GM12878 (cell line): ENCODE measurements around the gene SORBS1. TPM values are rescaled to one million over a fixed set of nuclear protein-coding genes. Genes with fewer than 3 reads are reported as not detected.

Experiments used
- ATAC-seq: fragments of 200-7000 bp; cut with Tn5 transposase; 3 replicates; pipeline ENCODE4 v1.9.1; 2020; ENCODE audit warnings: mild to moderate bottlenecking, moderate library complexity
- BruUV-seq: library from RNA; stranded (reverse); fragments of 400-500 nt; replicated peaks from 2 replicates; lab custom pipeline; 2021; lab: Mats Ljungman, UMichigan
- CTCF ChIA-PET: fragments of 300-600 bp; sonication (Branson Sonifier 250); formaldehyde crosslinking; extraction: SDS; loops from one replicate; lab custom pipeline; 2021; ENCODE audit warnings: inconsistent platforms; lab: Yijun Ruan, JAX
- POLR2A ChIA-PET: fragments of 350-600 bp; formaldehyde crosslinking; extraction: SDS; loops from one replicate; lab custom pipeline; 2021; ENCODE audit warnings: inconsistent platforms; lab: Charles Lee
- RAD21 ChIA-PET: fragments of 300-600 bp; sonication (Branson Sonifier 250); formaldehyde crosslinking; loops from one replicate; lab custom pipeline; 2023; ENCODE audit warnings: antibody characterized with exemption; ENCODE audit not compliant: unreplicated experiment; lab: Charles Lee
- SMC1A ChIA-PET: fragments of 300-600 bp; sonication (Branson Sonifier 250); formaldehyde crosslinking; loops from one replicate; lab custom pipeline; 2023; ENCODE audit not compliant: unreplicated experiment, uncharacterized antibody; lab: Charles Lee
- DNase-seq: peaks from one replicate; pipeline ENCODE4 v3.0.0-alpha.2; 2011; ENCODE audit warnings: low read depth, low spot score
- FAIRE-seq: peaks from 3 replicates; lab custom pipeline; 2011; peaks lifted over from hg19 to GRCh38; lab: Jason Lieb, UNC
- H2AFZ ChIP-seq: 2 replicates; pipeline ENCODE4 v1.6.0; 2011; ENCODE audit warnings: low read depth, low read length, control low read depth; ENCODE audit not compliant: control insufficient read depth
- H3K27ac ChIP-seq: 2 replicates; pipeline ENCODE4 v1.5.1; 2011; ENCODE audit warnings: control low read depth; ENCODE audit not compliant: control insufficient read depth, insufficient read depth
- H3K27me3 ChIP-seq, 2 experiments: replicated peaks in 1 of 2; 2 replicates each; pipeline versions ENCODE4 v1.6.0 to v1.6.1; 2011; ENCODE audit warnings: low read length in 1 of 2; ENCODE audit not compliant: control insufficient read depth in 2 of 2, insufficient read depth in 2 of 2
- H3K36me3 ChIP-seq, 2 experiments: 2 replicates each; pipeline ENCODE4 v1.5.1; 2011; ENCODE audit warnings: low read length in 1 of 2; ENCODE audit not compliant: control insufficient read depth in 2 of 2, insufficient read depth in 2 of 2
- H3K4me1 ChIP-seq: 2 replicates; pipeline ENCODE4 v1.6.1; 2011; ENCODE audit warnings: mild to moderate bottlenecking, low read length, moderate library complexity, mixed read lengths; ENCODE audit not compliant: control insufficient read depth, insufficient read depth
- H3K4me2 ChIP-seq: 2 replicates; pipeline ENCODE4 v1.6.0; 2011; ENCODE audit warnings: control low read depth; ENCODE audit not compliant: control insufficient read depth, insufficient read depth
- H3K4me3 ChIP-seq: fragments of 200-600 bp; sonication (generic); 2 replicates; pipeline ENCODE4 v1.5.1; 2016
- H3K79me2 ChIP-seq: 2 replicates; pipeline ENCODE4 v1.6.0; 2011; ENCODE audit warnings: low read length; ENCODE audit not compliant: control insufficient read depth, insufficient read depth
- H3K9ac ChIP-seq: 2 replicates; pipeline ENCODE4 v1.8.0; 2011; ENCODE audit warnings: low read length, control low read depth, mixed read lengths; ENCODE audit not compliant: control insufficient read depth, insufficient read depth
- H3K9me3 ChIP-seq: replicated peaks from 3 replicates; pipeline ENCODE4 v1.5.1; 2011; ENCODE audit warnings: mild to moderate bottlenecking, low read length; ENCODE audit not compliant: control insufficient read depth, insufficient read depth
- H4K20me1 ChIP-seq: 2 replicates; pipeline ENCODE4 v1.6.0; 2011; ENCODE audit not compliant: control insufficient read depth, insufficient read depth
- CHD4 ChIP-seq: fragments of 200-600 bp; sonication (generic); IDR thresholded peaks from 2 replicates; pipeline ENCODE4 v1.6.1; 2016; ENCODE audit warnings: mild to moderate bottlenecking
- HDGF ChIP-seq: fragments of 450-650 bp; IDR thresholded peaks from 2 replicates; pipeline ENCODE4 v1.6.1; 2016; ENCODE audit warnings: antibody characterized with exemption
- JUNB ChIP-seq: IDR thresholded peaks from 2 replicates; pipeline ENCODE4 v1.6.1; 2016; ENCODE audit warnings: antibody characterized with exemption, mild to moderate bottlenecking
- PAX8 ChIP-seq: fragments of 450-650 bp; IDR thresholded peaks from 2 replicates; pipeline ENCODE4 v1.6.1; 2017; ENCODE audit warnings: mild to moderate bottlenecking, moderate library complexity
- POLR2AphosphoS2 ChIP-seq: IDR thresholded peaks from 2 replicates; pipeline ENCODE4 v1.6.1; 2011; ENCODE audit warnings: low read depth, mild to moderate bottlenecking, low read length, improper control_type of control experiment, moderate library complexity
- POU2F2 ChIP-seq: IDR thresholded peaks from 3 replicates; pipeline ENCODE4 v1.6.1; 2011; ENCODE audit warnings: low read depth, mild to moderate bottlenecking, low read length, borderline replicate concordance
- SREBF1 ChIP-seq: IDR thresholded peaks from 2 replicates; pipeline ENCODE4 v1.6.1; 2012; ENCODE audit warnings: mild to moderate bottlenecking, low read length
- SUZ12 ChIP-seq: fragments of 200-600 bp; sonication (generic); IDR thresholded peaks from one replicate; pipeline ENCODE4 v1.6.1; 2018; ENCODE audit warnings: antibody characterized with exemption, mild to moderate bottlenecking; ENCODE audit not compliant: unreplicated experiment
- TARDBP ChIP-seq: IDR thresholded peaks from 2 replicates; pipeline ENCODE4 v1.6.1; 2016; ENCODE audit warnings: borderline replicate concordance
- YBX1 ChIP-seq: fragments of 450-650 bp; IDR thresholded peaks from 2 replicates; pipeline ENCODE4 v1.6.1; 2016; ENCODE audit warnings: antibody characterized with exemption
- ZBED1 ChIP-seq: IDR thresholded peaks from 2 replicates; pipeline ENCODE4 v1.6.1; 2016; ENCODE audit warnings: borderline replicate concordance
- WGBS: methylation state at CpG from one replicate; pipeline ENCODE4 v1.1.6; 2016; ENCODE audit warnings: low lambda C conversion rate; ENCODE audit not compliant: insufficient replicate concordance, insufficient coverage; ENCODE audit errors: missing lambda C conversion rate; 5-methylcytosine and 5-hydroxymethylcytosine counted together
- in situ Hi-C: fragments of 300-500 bp; cut with MboI; formaldehyde crosslinking; loops from 9 replicates; pipeline ENCODE4 v1.14.3; 2018; ENCODE audit warnings: mixed read lengths
- intact Hi-C: fragments of 100-400 bp; cut with micrococcal nuclease; formaldehyde crosslinking; loops from one replicate; pipeline ENCODE4 v1.14.2; 2022; ENCODE audit not compliant: unreplicated experiment
- polyA plus RNA-seq, 11 experiments: library from polyadenylated mRNA; depleted of rRNA in 4 of 11; unstranded in 6 of 11; stranded (reverse) in 5 of 11; fragments of >200 nt; fragmentation: Nextera tagmentation in 4 of 11; fragmentation: Illumina TruSeq in 1 of 11; extraction: Ambion mirVana in 4 of 11; extraction: Trizol in 1 of 11; gene quantifications; 1 replicate in 1 of 11; 2 replicates in 10 of 11; pipeline versions ENCODE4 v1.2.1 to v1.2.3, GENCODE V29; 2011 to 2016; ENCODE audit warnings: inconsistent platforms in 2 of 11, missing spikeins in 2 of 11, low read depth in 1 of 11
- total RNA-seq, 4 experiments: library from RNA; depleted of rRNA in 3 of 4; stranded (reverse); fragments of >200 nt in 3 of 4; fragmentation: Illumina TruSeq in 1 of 4; extraction: Trizol in 1 of 4; gene quantifications; 2 replicates each; pipeline versions ENCODE4 v1.2.1 to v1.2.3, GENCODE V29; 2013 to 2021
- TF ChIP-seq, protein P1 (sequence below): fragments of 450-650 bp; IDR thresholded peaks from 2 replicates; pipeline ENCODE4 v1.6.1; 2017; ENCODE audit warnings: mild to moderate bottlenecking, low read depth, inconsistent platforms; ENCODE audit not compliant: poor library complexity, severe bottlenecking
- TF ChIP-seq, protein P2 (sequence below): IDR thresholded peaks from 2 replicates; pipeline ENCODE4 v1.6.1; 2011; ENCODE audit warnings: low read depth, low read length, improper control_type of control experiment, borderline replicate concordance
- TF ChIP-seq, protein P3 (sequence below): IDR thresholded peaks from 2 replicates; pipeline ENCODE4 v1.6.1; 2012; ENCODE audit warnings: low read depth, low read length, improper control_type of control experiment

Gene SORBS1
- total and polyA plus RNA-seq, 10 of the 15 experiments (the other 5 are each of a cell fraction or from before 2014, with no cell fraction given): 0.13 to 0.75 (median 0.39) TPM

DNA sequence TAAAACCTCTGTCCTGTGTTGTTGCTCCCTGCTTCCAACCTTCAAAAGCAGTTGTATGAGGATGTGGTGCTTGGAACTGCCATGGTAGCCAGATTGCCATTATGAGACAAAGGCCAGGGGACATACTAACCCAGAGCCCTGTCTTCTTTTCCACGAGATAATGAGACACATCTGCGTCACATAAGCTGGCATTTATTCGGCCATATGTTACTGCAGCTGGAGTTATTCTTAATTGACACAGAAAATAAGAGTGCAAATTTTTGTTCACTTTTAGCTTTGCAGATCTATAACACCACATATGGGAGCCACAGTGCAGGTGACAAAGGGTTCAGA is 254.9 kb downstream of the SORBS1 start:
- FAIRE-seq: no peak
- RAD21 ChIA-PET: no interaction called here
- no peak overlapping the region for H3K27ac ChIP-seq
- 90% methylated on average over 3 of the region's 3 CpGs for WGBS
- in situ Hi-C loops: no loop called here
- POLR2A ChIA-PET: interaction anchor here (1.5 kb wide), 1 partner anchor 11 kb away, joined by 4 read pairs; no protein-coding TSS in a partner anchor
- ATAC-seq: no peak
- no peaks in the 10 kb centered on the region for H3K36me3 ChIP-seq
- TF ChIP-seq TARDBP: no peak
- TF ChIP-seq CHD4: no peak
- TF ChIP-seq, protein P1, sequence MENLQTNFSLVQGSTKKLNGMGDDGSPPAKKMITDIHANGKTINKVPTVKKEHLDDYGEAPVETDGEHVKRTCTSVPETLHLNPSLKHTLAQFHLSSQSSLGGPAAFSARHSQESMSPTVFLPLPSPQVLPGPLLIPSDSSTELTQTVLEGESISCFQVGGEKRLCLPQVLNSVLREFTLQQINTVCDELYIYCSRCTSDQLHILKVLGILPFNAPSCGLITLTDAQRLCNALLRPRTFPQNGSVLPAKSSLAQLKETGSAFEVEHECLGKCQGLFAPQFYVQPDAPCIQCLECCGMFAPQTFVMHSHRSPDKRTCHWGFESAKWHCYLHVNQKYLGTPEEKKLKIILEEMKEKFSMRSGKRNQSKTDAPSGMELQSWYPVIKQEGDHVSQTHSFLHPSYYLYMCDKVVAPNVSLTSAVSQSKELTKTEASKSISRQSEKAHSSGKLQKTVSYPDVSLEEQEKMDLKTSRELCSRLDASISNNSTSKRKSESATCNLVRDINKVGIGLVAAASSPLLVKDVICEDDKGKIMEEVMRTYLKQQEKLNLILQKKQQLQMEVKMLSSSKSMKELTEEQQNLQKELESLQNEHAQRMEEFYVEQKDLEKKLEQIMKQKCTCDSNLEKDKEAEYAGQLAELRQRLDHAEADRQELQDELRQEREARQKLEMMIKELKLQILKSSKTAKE: no peak
- TF ChIP-seq SUZ12: no peak
- TF ChIP-seq, protein P2, sequence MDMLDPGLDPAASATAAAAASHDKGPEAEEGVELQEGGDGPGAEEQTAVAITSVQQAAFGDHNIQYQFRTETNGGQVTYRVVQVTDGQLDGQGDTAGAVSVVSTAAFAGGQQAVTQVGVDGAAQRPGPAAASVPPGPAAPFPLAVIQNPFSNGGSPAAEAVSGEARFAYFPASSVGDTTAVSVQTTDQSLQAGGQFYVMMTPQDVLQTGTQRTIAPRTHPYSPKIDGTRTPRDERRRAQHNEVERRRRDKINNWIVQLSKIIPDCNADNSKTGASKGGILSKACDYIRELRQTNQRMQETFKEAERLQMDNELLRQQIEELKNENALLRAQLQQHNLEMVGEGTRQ: no peak
- TF ChIP-seq JUNB: no peak
- no peak for TF ChIP-seq ZBED1
- TF ChIP-seq, protein P3, sequence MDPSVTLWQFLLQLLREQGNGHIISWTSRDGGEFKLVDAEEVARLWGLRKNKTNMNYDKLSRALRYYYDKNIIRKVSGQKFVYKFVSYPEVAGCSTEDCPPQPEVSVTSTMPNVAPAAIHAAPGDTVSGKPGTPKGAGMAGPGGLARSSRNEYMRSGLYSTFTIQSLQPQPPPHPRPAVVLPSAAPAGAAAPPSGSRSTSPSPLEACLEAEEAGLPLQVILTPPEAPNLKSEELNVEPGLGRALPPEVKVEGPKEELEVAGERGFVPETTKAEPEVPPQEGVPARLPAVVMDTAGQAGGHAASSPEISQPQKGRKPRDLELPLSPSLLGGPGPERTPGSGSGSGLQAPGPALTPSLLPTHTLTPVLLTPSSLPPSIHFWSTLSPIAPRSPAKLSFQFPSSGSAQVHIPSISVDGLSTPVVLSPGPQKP: no peak
- TF ChIP-seq HDGF: no peak
- no peak for TF ChIP-seq POLR2AphosphoS2
- no peak for TF ChIP-seq SREBF1
- no peak for TF ChIP-seq POU2F2
- no peak for TF ChIP-seq PAX8
- no peak for TF ChIP-seq YBX1
- CTCF ChIA-PET: interaction anchor here (0.6 to 1.6 kb wide), 4 partner anchors 8 to 59 kb away, joined by 3 to 6 read pairs (median 4); no protein-coding TSS in a partner anchor
- H3K9me3 ChIP-seq: no peaks in the 10 kb centered on the region
- H3K4me1 ChIP-seq: peaks cover 25% of the 10 kb centered on the region
- intact Hi-C loops: no loop called here
- no peaks in the 10 kb centered on the region for H3K27me3 ChIP-seq
- no peak overlapping the region for H3K4me3 ChIP-seq
- BruUV-seq: no TSS peak
- no peak overlapping the region for H3K9ac ChIP-seq
- no peak overlapping the region for H3K4me2 ChIP-seq
- no peak for DNase-seq
- H3K79me2 ChIP-seq: no peaks in the 10 kb centered on the region
- H4K20me1 ChIP-seq: no peaks in the 10 kb centered on the region
- SMC1A ChIA-PET: interaction anchor here (0.7 to 1.4 kb wide), 5 partner anchors 9 to 535 kb away, joined by 3 to 4 read pairs (median 3); no protein-coding TSS in a partner anchor
- H2AFZ ChIP-seq: no peak overlapping the region
